HG03565 (cell line): Measurements from ENCODE around the gene DPF3.

Experiments
- ATAC-seq: cut with Tn5 transposase; IDR thresholded peaks from one replicate; pipeline ENCODE4 v1.9.1; 2021; ENCODE audit warnings: mild to moderate bottlenecking, moderate library complexity; ENCODE audit not compliant: unreplicated experiment

The DPF3 gene

GRCh38 chr14:72607386-72608130, 286.3 kb downstream of the DPF3 start:
- ATAC-seq, result no peak

GRCh38 chr14:72606879-72607278, 287.0 kb downstream of the DPF3 start:
- ATAC-seq, result no peak

GRCh38 chr14:72605921-72606220, 288.0 kb downstream of the DPF3 start:
- no peak for ATAC-seq

- ATAC-seq, result no peak
Measured at GRCh38 chr14:72605096-72605920, 288.6 kb downstream of the DPF3 start.

- no peak for ATAC-seq
Measured at GRCh38 chr14:72604133-72604532, 289.8 kb downstream of the DPF3 start.

GRCh38 chr14:72603639-72604038, 290.3 kb downstream of the DPF3 start:
- no peak for ATAC-seq

GRCh38 chr14:72600551-72601330, 293.2 kb downstream of the DPF3 start:
- no peak for ATAC-seq

- no peak for ATAC-seq
Measured at GRCh38 chr14:72599579-72600470, 294.1 kb downstream of the DPF3 start.

GRCh38 chr14:72598306-72598705, 295.6 kb downstream of the DPF3 start:
- ATAC-seq, result no peak

GRCh38 chr14:72597252-72598233, 296.4 kb downstream of the DPF3 start:
- ATAC-seq, result no peak

GRCh38 chr14:72595152-72595862, 298.6 kb downstream of the DPF3 start:
- no peak for ATAC-seq

- ATAC-seq, result no peak
Measured at GRCh38 chr14:72594099-72594901, 299.6 kb downstream of the DPF3 start.

- no peak for ATAC-seq
Measured at GRCh38 chr14:72591391-72591790, 302.5 kb downstream of the DPF3 start.

GRCh38 chr14:72590577-72590976, 303.3 kb downstream of the DPF3 start:
- ATAC-seq, result no peak

GRCh38 chr14:72589652-72590051, 304.2 kb downstream of the DPF3 start:
- no peak for ATAC-seq

GRCh38 chr14:72588521-72588920, 305.4 kb downstream of the DPF3 start:
- no peak for ATAC-seq

GRCh38 chr14:72583316-72584272, 310.3 kb downstream of the DPF3 start:
- no peak for ATAC-seq
